GM12875 (cell line): ENCODE measurements around the gene HOGA1.
"Not testable (repeated sequence)": the region's sequence is repeated elsewhere in the genome, so short reads cannot be mapped to it uniquely, and the experiment has no call there.

Source experiments
- H3K4me3 ChIP-seq: one replicate; pipeline ENCODE4 v1.5.1; 2011; ENCODE audit warnings: low read depth, low read length, control low read depth
- CTCF ChIP-seq: IDR thresholded peaks from 2 replicates; pipeline ENCODE4 v1.5.1; 2011; ENCODE audit warnings: low read depth, mild to moderate bottlenecking, control low read depth, inconsistent platforms, low read length, moderate library complexity, borderline replicate concordance; ENCODE audit not compliant: insufficient read depth

Gene HOGA1

GRCh38 chr10:97571622-97572021, 12.6 kb upstream of the HOGA1 start:
- no peak overlapping the region for H3K4me3 ChIP-seq
- no peak for TF ChIP-seq CTCF

- H3K4me3 ChIP-seq = no peak within 1 kb of the TSS
- TF ChIP-seq CTCF = peak; percentile 98
Observed at GRCh38 chr10:97572214-97572989, 11.8 kb upstream of the HOGA1 start, which contains the start of gene ANKRD2. Gene ANKRD2, plus strand, starts transcription at chr10:97572779. Its CDS starts 10 bp downstream, at chr10:97572789.

GRCh38 chr10:97573021-97573420, 11.2 kb upstream of the HOGA1 start:
- no peak for TF ChIP-seq CTCF
- no peak overlapping the region for H3K4me3 ChIP-seq

GRCh38 chr10:97573672-97574071, 10.5 kb upstream of the HOGA1 start:
- no peak overlapping the region for H3K4me3 ChIP-seq
- TF ChIP-seq CTCF = no peak

- no peak for TF ChIP-seq CTCF
- no peak overlapping the region for H3K4me3 ChIP-seq
Observed at GRCh38 chr10:97574374-97575126, 9.6 kb upstream of the HOGA1 start.

- H3K4me3 ChIP-seq = no peak overlapping the region
- TF ChIP-seq CTCF = no peak
Observed at GRCh38 chr10:97575127-97575668, 9.0 kb upstream of the HOGA1 start.

GRCh38 chr10:97576487-97576886, 7.7 kb upstream of the HOGA1 start:
- not testable (repeated sequence) for H3K4me3 ChIP-seq
